MCF 10A (cell line): Measurements from ENCODE around the gene TMEM229B. TPM values are rescaled to one million over a fixed set of nuclear protein-coding genes. Genes with fewer than 3 reads are reported as not detected.

ENCODE experiments used
- BruUV-seq: library from RNA; stranded (reverse); fragments of 400-500 nt; replicated peaks from 2 replicates; lab custom pipeline; 2021; lab: Mats Ljungman, UMichigan
- CTCF ChIA-PET: fragments of 300-600 bp; sonication (Branson Sonifier 250); formaldehyde crosslinking; extraction: SDS; loops from one replicate; lab custom pipeline; 2021; ENCODE audit warnings: antibody characterized with exemption, inconsistent platforms; lab: Yijun Ruan, JAX
- POLR2A ChIA-PET: fragments of 300-600, 350-650 bp; sonication (Branson Sonifier 250); formaldehyde crosslinking; extraction: SDS; loops from one replicate; lab custom pipeline; 2020; ENCODE audit warnings: antibody characterized with exemption, inconsistent platforms; lab: Yijun Ruan, JAX
- DNase-seq: peaks from one replicate; pipeline ENCODE4 v3.0.0-alpha.2; 2018; ENCODE audit not compliant: unreplicated experiment
- H3K27ac Mint-ChIP-seq: one replicate; pipeline ENCODE4 v1.8.0; 2022; ENCODE audit warnings: mild to moderate bottlenecking, low read depth, mixed read lengths; ENCODE audit not compliant: unreplicated experiment
- H3K27me3 Mint-ChIP-seq: one replicate; pipeline ENCODE4 v1.8.0; 2022; ENCODE audit warnings: mixed read lengths; ENCODE audit not compliant: insufficient read depth, unreplicated experiment
- H3K36me3 Mint-ChIP-seq: one replicate; pipeline ENCODE4 v1.8.0; 2022; ENCODE audit warnings: mild to moderate bottlenecking, moderate library complexity, mixed read lengths; ENCODE audit not compliant: insufficient read depth, unreplicated experiment
- H3K4me1 Mint-ChIP-seq: one replicate; pipeline ENCODE4 v1.8.0; 2022; ENCODE audit warnings: mixed read lengths; ENCODE audit not compliant: insufficient read depth, unreplicated experiment
- H3K4me3 Mint-ChIP-seq: one replicate; pipeline ENCODE4 v1.8.0; 2022; ENCODE audit warnings: mild to moderate bottlenecking, moderate library complexity, mixed read lengths; ENCODE audit not compliant: unreplicated experiment
- H3K9me3 Mint-ChIP-seq: one replicate; pipeline ENCODE4 v1.8.0; 2022; ENCODE audit warnings: mixed read lengths; ENCODE audit not compliant: unreplicated experiment
- CTCF ChIP-seq: fragments of 200-600 bp; IDR thresholded peaks from one replicate; pipeline ENCODE4 v1.8.0; 2022; ENCODE audit warnings: antibody characterized with exemption, mild to moderate bottlenecking; ENCODE audit not compliant: unreplicated experiment
- intact Hi-C: fragments of 100-400 bp; cut with micrococcal nuclease; formaldehyde crosslinking; loops from 2 replicates; pipeline ENCODE4 v1.14.1; 2022
- total RNA-seq: library from RNA; stranded (reverse); gene quantifications from 2 replicates; pipeline ENCODE4 v1.2.3, GENCODE V29; 2022

The TMEM229B gene
- total RNA-seq, 1 experiment from 2014 or later = 0.37 TPM

- Mint-ChIP-seq H3K36me3 (no peaks in the 10 kb centered on the region), H3K9me3 (no peaks in the 10 kb centered on the region), H3K27ac (no peak overlapping the region), H3K27me3 (no peaks in the 10 kb centered on the region), H3K4me1 (no peaks in the 10 kb centered on the region), H3K4me3 (peak overlapping the region; percentile 69)
- POLR2A ChIA-PET = interaction anchor here (1.9 kb wide), 1 partner anchor 66 kb away, joined by 9 read pairs; the partner anchor contains the start of gene PIGH
- TF ChIP-seq CTCF = no peak
- DNase-seq = no peak
- CTCF ChIA-PET = interaction anchor here (1.1 to 2.2 kb wide), 5 partner anchors 7 to 106 kb away, joined by 3 to 8 read pairs (median 7); no protein-coding TSS in a partner anchor
- intact Hi-C loops = no loop called here
- no TSS peak for BruUV-seq
These were observed 45.2 kb upstream of the TMEM229B start for GRCh38 chr14:67533754-67534085.

DNA sequence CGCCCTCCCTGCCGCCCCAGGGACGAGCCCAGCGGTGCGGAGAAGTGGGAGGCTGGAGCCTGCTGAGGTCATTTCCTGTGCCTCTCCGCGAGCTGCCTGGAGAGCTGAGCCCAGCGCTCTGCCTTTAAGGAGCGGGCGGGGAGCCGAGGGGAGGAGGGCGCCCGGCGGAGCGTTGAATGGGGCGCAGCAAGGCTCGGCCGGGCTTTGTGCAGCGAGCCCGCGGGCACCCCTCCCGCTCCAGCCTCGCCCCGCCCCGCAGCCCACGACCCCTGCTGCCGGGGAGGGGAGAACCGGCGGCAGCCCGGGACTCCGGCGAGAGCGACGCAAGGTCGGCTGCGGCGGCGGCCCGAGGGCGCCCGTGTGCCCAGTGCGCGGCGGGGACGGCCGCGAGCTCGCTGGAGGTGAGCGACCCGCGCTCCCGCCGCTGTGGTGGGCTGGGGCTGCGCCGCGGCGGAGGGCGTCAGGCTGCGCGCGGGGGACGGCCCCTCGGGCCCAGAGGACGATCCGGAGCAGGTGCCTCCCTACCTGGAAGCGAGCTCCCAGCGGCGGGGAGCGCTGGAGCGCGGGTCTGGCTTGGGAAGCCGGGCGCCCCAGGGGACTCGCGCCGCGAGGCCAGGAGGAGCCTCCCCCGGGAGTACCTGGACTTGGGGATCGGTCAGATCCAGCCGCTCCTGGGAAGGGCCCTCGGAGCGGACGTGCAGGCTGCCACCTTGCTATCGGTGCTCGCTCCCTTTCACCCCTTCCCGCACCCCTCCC is 44.7 kb upstream of the TMEM229B start, which contains the start of gene PLEKHH1:
Gene PLEKHH1, plus strand, starts transcription at position 293 of the 756 bp plus-strand sequence. CDS start 8,578 bp downstream, outside the sequence.
- Mint-ChIP-seq H3K27me3 (no peaks in the 10 kb centered on the region), H3K36me3 (no peaks in the 10 kb centered on the region), H3K4me1 (no peaks in the 10 kb centered on the region), H3K4me3 (peak within 1 kb of the TSS; percentile 69), H3K27ac (no peak within 1 kb of the TSS), H3K9me3 (no peaks in the 10 kb centered on the region)
- TF ChIP-seq CTCF = no peak
- intact Hi-C loops = no loop called here
- ChIA-PET CTCF (interaction anchor here (0.6 to 2.2 kb wide), 10 partner anchors 8 to 179 kb away, joined by 3 to 8 read pairs (median 4); no protein-coding TSS in a partner anchor), POLR2A (interaction anchor here (0.8 to 1.9 kb wide), 5 partner anchors 9 to 109 kb away, joined by 3 to 9 read pairs (median 3); partner anchors contain the start of gene PIGH)
- no TSS peak for BruUV-seq
- peak; percentile 80 for DNase-seq

GRCh38 chr14:67532606-67532997 is 44.1 kb upstream of the TMEM229B start:
- no peak for DNase-seq
- no peaks in the 10 kb centered on the region for H3K36me3 Mint-ChIP-seq
- no TSS peak for BruUV-seq
- peak overlapping the region; percentile 69 for H3K4me3 Mint-ChIP-seq
- H3K27ac Mint-ChIP-seq = no peak overlapping the region
- TF ChIP-seq CTCF = no peak
- H3K4me1 Mint-ChIP-seq = no peaks in the 10 kb centered on the region
- no peaks in the 10 kb centered on the region for H3K27me3 Mint-ChIP-seq
- ChIA-PET CTCF (interaction anchor here (0.6 to 2.2 kb wide), 8 partner anchors 8 to 180 kb away, joined by 3 to 8 read pairs (median 4); no protein-coding TSS in a partner anchor), POLR2A (interaction anchor here (0.8 to 1.9 kb wide), 5 partner anchors 9 to 109 kb away, joined by 3 to 9 read pairs (median 3); partner anchors contain the start of gene PIGH)
- no peaks in the 10 kb centered on the region for H3K9me3 Mint-ChIP-seq
- intact Hi-C loops = no loop called here
